Right renal pelvis (tissue), 4 donors: ENCODE data around the gene SLC4A4. TPM values are rescaled to one million over a fixed set of nuclear protein-coding genes. Genes with fewer than 3 reads are reported as not detected.
A peak's percentile ranks its signal among the peaks of the same experiment; 100 is the strongest.

Source experiments
- DNase-seq, 4 donors: peaks; one replicate each; pipeline ENCODE4 v3.0.0-alpha.2; 2013; ENCODE audit warnings: low read depth in 4 of 4, low spot score in 3 of 4, missing footprints in 1 of 4
- polyA plus RNA-seq, 4 donors: library from polyadenylated mRNA; unstranded; fragments of 120-200 nt; gene quantifications; one replicate each; pipeline ENCODE4 v1.2.1, GENCODE V29; 2013; ENCODE audit not compliant: insufficient read length in 4 of 4

The SLC4A4 gene
- polyA plus RNA-seq, 4 donors = 64.4 to 90.9 (median 73.1) TPM

- DNase-seq = no peak
Observed at GRCh38 chr4:71356924-71357663, 18.3 kb downstream of the SLC4A4 start.

GRCh38 chr4:71360844-71361243 lies 22.0 kb downstream of the SLC4A4 start:
- DNase-seq = no peak

- DNase-seq = no peak
Observed at GRCh38 chr4:71361476-71361875, 22.7 kb downstream of the SLC4A4 start.

GRCh38 chr4:71366766-71367165 lies 27.9 kb downstream of the SLC4A4 start:
- no peak for DNase-seq

- no peak for DNase-seq
Observed at GRCh38 chr4:71367546-71367945, 28.7 kb downstream of the SLC4A4 start.

DNA sequence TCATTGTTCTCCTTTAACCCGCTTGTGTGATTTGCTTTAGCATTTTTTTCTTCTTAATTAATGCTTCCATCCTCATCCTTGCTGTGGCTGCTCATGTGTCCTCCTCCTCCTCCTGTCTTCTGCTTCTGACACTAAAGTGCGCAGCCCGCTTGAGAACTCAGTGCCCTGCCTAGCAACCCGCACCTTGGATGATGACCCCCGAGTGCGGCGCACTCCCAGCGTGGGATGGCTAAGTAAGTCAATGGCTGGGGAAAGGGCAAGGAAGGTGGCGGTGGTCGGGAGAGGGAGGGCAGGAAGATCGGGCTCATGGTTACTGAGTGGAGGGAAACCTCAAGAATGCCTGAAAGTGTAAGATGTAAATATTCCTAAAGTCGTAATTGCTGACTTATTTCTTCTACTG lies 30.1 kb downstream of the SLC4A4 start:
- no peak for DNase-seq

- DNase-seq = no peak
Observed at GRCh38 chr4:71369536-71369935, 30.7 kb downstream of the SLC4A4 start.

DNA sequence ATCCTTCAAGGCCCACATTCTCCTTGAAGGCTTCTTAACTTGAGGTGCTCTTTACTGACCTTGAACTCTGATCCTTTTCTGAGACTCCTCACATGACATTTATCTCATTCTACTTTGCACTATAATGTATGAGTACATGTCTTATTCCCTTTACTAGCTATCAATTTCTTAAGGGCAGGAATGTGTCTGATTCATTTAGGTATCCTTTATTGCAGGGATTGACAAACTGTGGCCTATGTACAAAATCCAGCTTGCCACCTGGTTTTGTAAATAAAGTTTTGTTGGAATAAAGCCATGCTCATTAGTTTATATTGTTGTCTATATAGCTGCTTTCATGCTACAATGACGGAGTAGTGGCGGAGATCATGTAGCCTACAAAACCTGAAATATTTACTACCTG lies 36.7 kb downstream of the SLC4A4 start:
- DNase-seq = no peak

GRCh38 chr4:71377561-71377960 lies 38.7 kb downstream of the SLC4A4 start:
- DNase-seq = no peak

DNA sequence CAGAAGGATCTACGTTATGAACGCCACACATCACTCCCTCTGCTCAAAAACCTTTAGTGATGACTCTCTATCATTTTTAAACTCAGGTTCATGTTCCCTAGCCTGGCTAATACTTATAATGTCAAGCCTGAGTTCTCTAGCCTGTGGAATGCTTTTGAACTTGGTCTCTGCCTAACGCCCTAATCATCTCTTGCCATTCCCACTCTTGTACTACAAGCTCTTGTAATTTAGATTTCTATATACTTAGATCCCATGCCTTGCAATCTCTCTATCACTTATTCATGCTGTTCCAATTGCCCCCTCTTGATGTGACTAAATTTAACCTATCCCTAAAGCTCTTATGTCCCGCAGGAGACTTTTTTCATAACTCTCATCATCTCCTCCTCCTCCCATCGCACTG lies 40.3 kb downstream of the SLC4A4 start:
- no peak for DNase-seq

DNA sequence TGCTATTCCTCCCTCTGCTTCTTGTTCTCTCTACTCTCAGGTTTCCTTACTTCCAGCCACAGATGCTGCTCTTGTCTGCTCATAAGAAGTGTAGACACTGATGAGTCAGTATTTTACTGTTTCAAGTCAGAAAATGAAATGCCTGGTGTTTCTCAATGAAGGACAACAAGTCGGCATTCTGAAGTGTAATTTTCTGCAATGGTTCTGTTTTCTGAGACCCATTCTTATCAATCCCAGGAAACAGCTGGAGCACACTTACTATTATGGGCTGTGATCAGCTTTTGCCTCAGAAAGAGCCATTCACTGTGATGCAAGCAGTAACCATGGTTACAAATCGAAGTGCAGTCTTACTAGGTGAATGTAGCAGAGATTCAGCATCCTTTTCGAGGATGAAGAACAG lies 42.0 kb downstream of the SLC4A4 start:
- no peak for DNase-seq

DNA sequence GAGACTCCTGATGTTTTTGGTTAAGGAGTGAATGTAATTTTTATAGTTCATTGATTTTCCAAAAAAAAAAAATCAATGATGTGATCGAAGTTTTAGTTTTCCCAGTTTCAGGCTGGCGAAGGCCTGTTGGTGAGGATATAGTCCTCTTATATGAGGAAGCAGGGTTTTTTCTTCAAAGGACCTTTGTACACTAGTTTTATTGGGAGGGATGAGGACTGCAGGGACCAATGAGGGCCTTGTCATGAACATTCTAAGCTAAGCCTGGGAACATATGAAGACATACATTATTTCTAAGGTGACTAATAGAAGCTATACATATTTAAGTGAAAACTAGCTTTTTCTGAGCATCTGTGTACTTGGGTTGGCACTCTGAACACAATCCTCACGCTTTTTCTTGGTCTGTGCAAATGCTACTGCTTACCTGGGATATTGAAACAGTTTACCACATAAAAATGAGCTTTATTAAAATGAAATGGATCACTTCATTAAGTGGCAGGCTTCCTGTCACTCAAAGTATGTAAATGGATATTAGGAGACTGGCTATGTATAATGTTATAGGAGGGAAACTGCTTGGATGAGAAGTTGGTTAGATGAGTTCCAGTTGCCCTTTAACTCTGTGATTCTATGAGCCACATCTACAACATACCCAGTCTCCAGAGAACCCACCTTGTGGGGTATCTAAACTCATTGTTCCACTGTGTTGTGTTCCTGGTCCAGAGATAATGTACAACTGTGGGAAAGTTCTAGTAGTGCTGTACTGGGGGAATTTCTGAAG lies 43.5 kb downstream of the SLC4A4 start:
- no peak for DNase-seq

GRCh38 chr4:71382900-71383560 lies 44.2 kb downstream of the SLC4A4 start:
- peak in 1 of 4 donors; percentile 16 for DNase-seq

DNA sequence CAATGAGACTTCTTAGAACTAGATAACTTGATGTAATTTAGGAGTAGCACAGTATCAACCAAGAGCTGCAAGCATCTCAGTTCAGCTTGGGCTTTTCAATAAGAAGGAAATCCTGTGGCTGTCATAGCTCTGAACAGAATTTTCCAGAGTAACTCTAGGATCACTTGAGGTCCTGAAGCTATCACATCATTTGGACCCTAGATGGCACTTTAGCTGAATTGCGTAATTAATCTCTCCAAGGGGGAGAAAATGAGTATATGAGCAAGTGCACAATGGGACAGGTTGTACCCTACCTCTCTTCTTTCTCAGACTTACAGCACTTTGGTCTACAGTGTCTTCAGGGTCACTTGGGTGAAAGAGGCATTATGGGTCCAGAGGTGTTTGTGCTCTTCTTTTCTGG lies 45.2 kb downstream of the SLC4A4 start:
- DNase-seq = no peak

DNA sequence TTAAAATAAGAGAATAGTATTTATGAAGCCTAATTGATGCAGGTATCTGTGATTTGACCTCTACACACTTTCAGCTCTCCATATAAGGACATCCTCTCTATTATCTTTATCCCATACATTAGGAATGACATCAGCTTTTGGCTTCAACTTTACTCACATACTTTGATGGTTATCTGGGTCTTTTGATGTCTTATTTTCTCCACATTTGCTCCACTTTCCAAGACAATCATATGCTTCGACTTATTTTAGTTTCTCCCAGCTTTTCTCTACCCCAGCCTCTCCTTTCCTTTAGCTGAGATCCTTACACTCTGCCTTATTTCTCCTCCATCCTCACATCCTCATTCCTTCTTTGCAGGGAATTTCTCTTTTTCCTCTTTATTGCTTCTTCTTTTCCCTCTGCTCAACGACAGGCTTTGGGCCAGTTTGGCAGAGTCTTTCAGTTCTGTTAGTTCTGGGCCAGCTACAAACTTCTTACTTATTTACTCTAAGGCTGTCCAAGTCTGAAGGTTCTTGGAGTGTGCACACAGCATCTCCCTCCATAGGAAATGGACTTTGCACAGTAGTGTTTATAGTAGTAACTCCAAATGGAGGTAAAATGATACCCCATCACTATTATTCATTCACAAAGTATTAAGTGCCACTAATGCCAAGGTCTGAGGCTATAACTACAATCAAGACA lies 50.5 kb downstream of the SLC4A4 start:
- DNase-seq = no peak

DNA sequence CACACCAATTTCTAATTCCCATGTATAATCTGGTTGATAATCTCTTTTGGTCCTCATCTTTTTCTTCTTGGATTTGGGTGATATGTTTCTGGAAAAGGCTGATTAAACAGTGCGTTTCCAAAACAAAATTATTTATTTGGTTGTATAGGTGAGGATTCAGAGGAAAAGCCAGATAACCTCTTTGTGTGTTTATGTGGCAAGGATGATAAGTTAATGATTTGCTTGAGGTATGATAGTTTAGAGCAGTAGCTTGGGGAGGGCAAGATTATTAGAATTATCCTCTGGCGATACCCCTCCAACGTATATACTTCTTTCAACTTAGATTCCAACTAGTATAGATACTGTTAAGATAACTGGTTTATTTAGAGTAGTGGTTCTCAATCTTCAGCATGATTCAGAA lies 53.3 kb downstream of the SLC4A4 start:
- no peak for DNase-seq

GRCh38 chr4:71396382-71396781 lies 57.6 kb downstream of the SLC4A4 start:
- DNase-seq = no peak

- DNase-seq = no peak
Observed at GRCh38 chr4:71400810-71401209, 62.0 kb downstream of the SLC4A4 start.

GRCh38 chr4:71402616-71403015 lies 63.8 kb downstream of the SLC4A4 start:
- no peak for DNase-seq

DNA sequence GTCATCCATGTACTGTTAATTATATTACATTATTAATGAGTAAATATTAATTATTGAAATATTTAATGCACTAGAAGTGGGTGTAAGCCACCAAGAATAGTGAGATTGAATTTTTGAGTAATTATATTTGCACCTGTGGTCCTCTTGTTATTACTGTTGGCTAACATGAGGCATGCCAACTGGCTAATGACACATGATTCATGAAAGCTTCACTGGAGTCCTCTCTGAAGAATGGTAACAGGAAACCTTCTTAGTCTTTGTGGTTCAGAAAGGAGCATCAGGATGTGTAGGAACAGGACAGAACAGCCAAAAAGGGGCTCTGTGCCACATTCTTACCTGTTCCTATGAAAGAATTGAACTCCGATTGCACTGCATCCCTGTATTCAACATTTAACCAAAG lies 65.2 kb downstream of the SLC4A4 start:
- no peak for DNase-seq

DNA sequence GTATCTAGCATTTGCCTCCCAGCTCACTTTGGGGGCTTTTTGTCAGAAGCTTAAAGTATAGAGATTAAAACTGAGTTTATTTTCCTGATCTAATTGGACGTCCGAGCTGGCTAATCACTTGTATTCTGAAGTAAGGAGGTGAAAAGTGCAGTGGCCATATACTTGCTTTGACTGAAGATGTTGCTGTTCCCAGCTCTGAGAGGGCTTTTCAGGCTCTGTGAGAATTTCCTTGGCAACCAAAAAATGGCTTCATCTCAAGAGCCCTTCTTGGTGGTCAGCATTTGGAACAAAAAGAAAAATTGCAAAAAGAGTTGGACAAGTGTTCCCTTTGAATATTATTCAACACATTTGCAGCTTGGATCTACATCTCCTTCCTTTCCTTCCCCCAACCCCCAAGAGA lies 67.0 kb downstream of the SLC4A4 start:
- DNase-seq = no peak
